OCI-M2 (cell line): Measurements from ENCODE around the gene KLF2.

Source experiments
- DNase-seq: peaks from one replicate; lab custom pipeline; 2025; ENCODE audit not compliant: unreplicated experiment; lab: John Stamatoyannopoulos, UW

Gene KLF2

DNA sequence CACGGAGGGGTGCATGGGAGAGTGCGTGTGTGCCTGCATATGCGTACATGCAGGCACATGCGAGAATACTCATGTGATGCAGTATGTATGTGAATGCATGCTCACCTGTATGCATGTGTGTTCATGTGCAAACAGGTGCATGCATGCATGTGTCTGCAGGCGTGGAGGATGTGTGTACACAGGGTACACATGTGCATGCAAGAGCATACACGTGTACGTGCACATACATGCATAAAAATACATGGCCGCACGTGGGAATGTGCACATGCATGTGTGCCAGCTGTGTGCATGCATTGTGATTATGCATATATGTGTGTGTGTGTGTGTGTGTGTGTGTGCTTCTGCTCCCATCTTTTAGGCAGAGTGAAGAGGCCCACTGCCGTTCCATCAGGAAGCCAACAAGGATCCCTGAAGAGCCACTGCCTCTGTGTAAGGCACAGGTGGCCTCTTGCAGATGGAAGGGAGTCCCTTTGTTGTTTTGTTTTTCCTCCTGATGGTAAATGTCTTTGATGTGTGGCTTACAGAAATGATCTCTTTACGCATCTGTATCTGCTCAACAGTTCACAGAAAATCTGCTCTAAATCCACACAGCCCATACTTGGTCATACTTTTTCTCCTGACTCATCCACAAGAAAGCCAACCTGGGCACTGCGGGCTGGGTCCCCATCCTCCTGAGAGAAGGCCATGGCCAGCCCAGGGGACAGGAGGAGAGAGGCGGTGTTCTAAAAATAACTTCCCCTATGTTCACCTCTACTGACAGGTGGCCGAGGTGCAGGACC, 50.7 kb downstream of the KLF2 start:
- no peak for DNase-seq

DNA sequence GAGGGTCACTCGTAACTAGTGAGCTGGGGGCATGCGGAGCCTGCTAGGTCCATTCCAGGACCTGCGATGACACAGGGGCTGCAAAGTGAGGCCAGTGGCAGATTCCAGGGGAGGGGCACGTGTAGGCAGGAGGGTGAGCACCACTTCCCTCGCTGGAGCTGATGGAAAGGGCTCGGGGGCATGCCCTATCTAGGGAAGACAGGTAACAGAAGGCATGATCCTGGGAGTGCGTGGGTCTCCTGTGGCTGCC, 51.2 kb downstream of the KLF2 start:
- no peak for DNase-seq

DNA sequence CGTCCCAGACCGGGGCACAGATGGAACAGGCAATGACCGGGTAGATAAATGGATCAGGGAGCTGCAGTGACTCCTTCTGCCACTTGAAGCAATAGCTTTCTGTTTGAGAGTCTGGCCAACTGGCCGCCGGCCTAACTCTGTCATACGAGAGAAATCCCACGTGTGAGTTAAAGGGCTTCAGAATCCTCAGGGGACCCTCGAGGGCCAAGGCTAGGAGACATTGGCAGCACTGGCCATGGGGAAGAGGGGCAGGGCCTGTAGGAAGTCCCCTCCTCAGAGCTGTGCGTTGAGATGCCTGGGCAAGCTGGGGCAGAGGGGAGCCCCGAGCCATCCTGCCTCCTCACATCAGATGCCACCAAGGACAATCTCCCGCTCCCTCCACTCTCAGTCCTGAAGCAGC, 51.6 kb downstream of the KLF2 start:
- no peak for DNase-seq

DNA sequence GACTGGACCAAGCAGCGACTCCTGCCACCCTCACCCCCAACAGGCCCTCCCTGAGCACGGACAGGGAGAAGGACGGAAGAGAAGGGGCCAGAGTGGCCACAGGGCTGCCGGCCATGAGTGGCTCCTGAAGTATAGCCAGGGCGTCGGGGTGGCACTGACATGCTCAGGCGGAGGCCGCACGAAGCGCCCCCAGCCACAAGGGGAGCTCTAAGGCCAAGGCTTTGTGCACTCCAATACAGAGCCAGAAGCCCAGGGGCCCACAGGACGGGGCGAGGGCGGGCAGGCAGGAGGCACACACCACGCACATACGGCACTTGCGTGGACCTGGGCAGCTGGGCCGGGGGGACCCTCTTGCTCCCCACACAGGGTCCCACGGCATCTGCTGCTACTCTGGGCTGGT, 52.0 kb downstream of the KLF2 start:
- no peak for DNase-seq

DNA sequence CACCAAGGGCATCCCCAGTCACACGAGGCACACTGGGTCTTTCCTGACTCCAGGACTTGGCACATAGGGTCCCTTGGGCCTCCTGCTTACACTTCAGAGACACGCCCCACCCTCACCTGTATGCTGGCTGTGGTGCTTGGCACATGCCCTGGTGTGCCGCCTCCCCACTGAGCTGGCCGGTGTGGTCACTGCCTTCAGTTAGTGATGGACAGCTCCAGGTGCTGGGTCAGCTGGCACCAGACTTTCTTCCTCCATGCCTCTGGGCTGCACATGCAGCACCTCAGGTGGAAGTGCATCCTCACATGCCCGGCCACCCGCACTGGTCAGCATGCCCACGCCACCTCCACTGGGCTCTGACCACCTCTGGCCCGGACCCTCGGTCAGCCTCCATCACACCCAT, 52.9 kb downstream of the KLF2 start:
- no peak for DNase-seq
